KOPT-K1 (cell line): ENCODE measurements around the gene PPM1E.

Experiments used
- H3K27ac ChIP-seq: fragments of 200-600 bp; sonication (generic); 2 replicates; pipeline ENCODE4 v1.5.1; 2016; ENCODE audit warnings: antibody characterized with exemption, mild to moderate bottlenecking, low read depth, low read length; ENCODE audit not compliant: poor library complexity, severe bottlenecking
- H3K36me3 ChIP-seq: fragments of 200-600 bp; sonication (generic); 2 replicates; pipeline ENCODE4 v1.5.1; 2017; ENCODE audit warnings: antibody characterized with exemption, mild to moderate bottlenecking, low read length, moderate library complexity; ENCODE audit not compliant: insufficient read depth
- H3K9me3 ChIP-seq: fragments of 200-600 bp; sonication (generic); 2 replicates; pipeline ENCODE4 v1.5.1; 2017; ENCODE audit warnings: antibody characterized with exemption, low read length, mild to moderate bottlenecking; ENCODE audit not compliant: insufficient read depth, poor library complexity, severe bottlenecking

The PPM1E gene

GRCh38 chr17:58970609-58971450 is 215.2 kb downstream of the PPM1E start:
- no peak overlapping the region for H3K27ac ChIP-seq
- H3K9me3 ChIP-seq: no peaks in the 10 kb centered on the region
- no peaks in the 10 kb centered on the region for H3K36me3 ChIP-seq

- no peak overlapping the region for H3K27ac ChIP-seq
- no peaks in the 10 kb centered on the region for H3K9me3 ChIP-seq
- no peaks in the 10 kb centered on the region for H3K36me3 ChIP-seq
Observed at GRCh38 chr17:58974354-58974753, 218.7 kb downstream of the PPM1E start.

- Histone ChIP-seq H3K9me3 (no peaks in the 10 kb centered on the region), H3K36me3 (no peaks in the 10 kb centered on the region), H3K27ac (no peak overlapping the region)
Observed at GRCh38 chr17:58976541-58976940, 220.9 kb downstream of the PPM1E start.

- H3K9me3 ChIP-seq: no peaks in the 10 kb centered on the region
- no peak overlapping the region for H3K27ac ChIP-seq
- H3K36me3 ChIP-seq: no peaks in the 10 kb centered on the region
Observed at GRCh38 chr17:58980706-58981481, 225.2 kb downstream of the PPM1E start.

- no peaks in the 10 kb centered on the region for H3K9me3 ChIP-seq
- H3K36me3 ChIP-seq: no peaks in the 10 kb centered on the region
- no peak overlapping the region for H3K27ac ChIP-seq
Observed at GRCh38 chr17:58982626-58983025, 227.0 kb downstream of the PPM1E start.

GRCh38 chr17:58985367-58985766 is 229.7 kb downstream of the PPM1E start:
- Histone ChIP-seq H3K27ac (no peak overlapping the region), H3K9me3 (no peaks in the 10 kb centered on the region), H3K36me3 (0 out of 2 replicates have a peak, but pooled peaks cover 4% of the 10 kb centered on the region)

GRCh38 chr17:58985971-58986370 is 230.3 kb downstream of the PPM1E start:
- no peaks in the 10 kb centered on the region for H3K9me3 ChIP-seq
- H3K36me3 ChIP-seq: 0 out of 2 replicates have a peak, but pooled peaks cover 4% of the 10 kb centered on the region
- H3K27ac ChIP-seq: no peak overlapping the region

GRCh38 chr17:58989629-58990028 is 234.0 kb downstream of the PPM1E start:
- Histone ChIP-seq H3K27ac (no peak overlapping the region), H3K9me3 (no peaks in the 10 kb centered on the region)

GRCh38 chr17:58991718-58992331 is 236.2 kb downstream of the PPM1E start:
- no peaks in the 10 kb centered on the region for H3K9me3 ChIP-seq
- H3K27ac ChIP-seq: no peak overlapping the region
- H3K36me3 ChIP-seq: peaks cover 47% of the 10 kb centered on the region

More at GRCh38 chr17:58989629-58990028, 234.0 kb downstream of the PPM1E start:
- H3K36me3 ChIP-seq: peaks cover 25% of the 10 kb centered on the region

GRCh38 chr17:58993311-58993710 is 237.7 kb downstream of the PPM1E start:
- Histone ChIP-seq H3K36me3 (peaks cover 61% of the 10 kb centered on the region), H3K27ac (no peak overlapping the region), H3K9me3 (no peaks in the 10 kb centered on the region)

GRCh38 chr17:58995247-58995940 is 239.7 kb downstream of the PPM1E start:
- H3K27ac ChIP-seq: no peak overlapping the region
- peaks cover 78% of the 10 kb centered on the region for H3K36me3 ChIP-seq
- no peaks in the 10 kb centered on the region for H3K9me3 ChIP-seq

- no peak overlapping the region for H3K27ac ChIP-seq
- no peaks in the 10 kb centered on the region for H3K9me3 ChIP-seq
- H3K36me3 ChIP-seq: peaks cover 86% of the 10 kb centered on the region
Observed at GRCh38 chr17:58996968-58997367, 241.3 kb downstream of the PPM1E start.

GRCh38 chr17:58997756-58998553 is 242.3 kb downstream of the PPM1E start:
- H3K27ac ChIP-seq: no peak overlapping the region
- H3K9me3 ChIP-seq: no peaks in the 10 kb centered on the region
- peaks cover 96% of the 10 kb centered on the region for H3K36me3 ChIP-seq

- no peak overlapping the region for H3K27ac ChIP-seq
- H3K9me3 ChIP-seq: no peaks in the 10 kb centered on the region
- peaks cover 97% of the 10 kb centered on the region for H3K36me3 ChIP-seq
Observed at GRCh38 chr17:58998871-58999270, 243.2 kb downstream of the PPM1E start.
